ENCODE measurements around the gene NFE2L3.

DNA sequence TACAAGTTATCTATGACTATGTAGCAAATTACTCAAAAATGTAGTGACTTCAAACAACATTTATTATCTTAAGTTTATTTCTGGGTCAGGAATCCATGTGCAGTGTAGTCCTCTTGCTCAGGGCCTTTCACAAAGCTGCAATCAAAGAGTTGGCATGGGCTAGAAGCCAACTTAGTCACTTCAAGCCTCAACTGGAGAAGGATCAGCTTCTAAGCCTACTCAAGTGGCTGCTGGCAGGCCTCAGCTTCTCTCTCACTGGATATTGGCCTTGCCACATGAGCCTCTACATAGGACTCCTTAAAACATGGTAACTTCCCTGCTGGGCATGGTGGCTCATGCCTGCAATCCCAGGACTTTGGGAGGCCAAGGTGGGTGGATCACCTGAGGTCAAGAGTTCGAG, 5.0 kb upstream of the NFE2L3 start:
- TF ChIP-seq, protein P1, sequence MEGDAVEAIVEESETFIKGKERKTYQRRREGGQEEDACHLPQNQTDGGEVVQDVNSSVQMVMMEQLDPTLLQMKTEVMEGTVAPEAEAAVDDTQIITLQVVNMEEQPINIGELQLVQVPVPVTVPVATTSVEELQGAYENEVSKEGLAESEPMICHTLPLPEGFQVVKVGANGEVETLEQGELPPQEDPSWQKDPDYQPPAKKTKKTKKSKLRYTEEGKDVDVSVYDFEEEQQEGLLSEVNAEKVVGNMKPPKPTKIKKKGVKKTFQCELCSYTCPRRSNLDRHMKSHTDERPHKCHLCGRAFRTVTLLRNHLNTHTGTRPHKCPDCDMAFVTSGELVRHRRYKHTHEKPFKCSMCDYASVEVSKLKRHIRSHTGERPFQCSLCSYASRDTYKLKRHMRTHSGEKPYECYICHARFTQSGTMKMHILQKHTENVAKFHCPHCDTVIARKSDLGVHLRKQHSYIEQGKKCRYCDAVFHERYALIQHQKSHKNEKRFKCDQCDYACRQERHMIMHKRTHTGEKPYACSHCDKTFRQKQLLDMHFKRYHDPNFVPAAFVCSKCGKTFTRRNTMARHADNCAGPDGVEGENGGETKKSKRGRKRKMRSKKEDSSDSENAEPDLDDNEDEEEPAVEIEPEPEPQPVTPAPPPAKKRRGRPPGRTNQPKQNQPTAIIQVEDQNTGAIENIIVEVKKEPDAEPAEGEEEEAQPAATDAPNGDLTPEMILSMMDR (IDR thresholded peaks at IDR 0.05; ENCODE audit: insufficient read depth, low read depth, low read length) = no peak
- TF ChIP-seq EZH2 (IDR thresholded peaks at IDR 0.05; ENCODE audit: insufficient read depth, low read length) = no peak
